GM19372 (cell line): ENCODE data around the gene ST6GALNAC5.

Experiments used
- ATAC-seq: cut with Tn5 transposase; IDR thresholded peaks from one replicate; pipeline ENCODE4 v1.9.1; 2021; ENCODE audit warnings: mild to moderate bottlenecking, low read depth, moderate library complexity; ENCODE audit not compliant: unreplicated experiment

ST6GALNAC5 gene

DNA sequence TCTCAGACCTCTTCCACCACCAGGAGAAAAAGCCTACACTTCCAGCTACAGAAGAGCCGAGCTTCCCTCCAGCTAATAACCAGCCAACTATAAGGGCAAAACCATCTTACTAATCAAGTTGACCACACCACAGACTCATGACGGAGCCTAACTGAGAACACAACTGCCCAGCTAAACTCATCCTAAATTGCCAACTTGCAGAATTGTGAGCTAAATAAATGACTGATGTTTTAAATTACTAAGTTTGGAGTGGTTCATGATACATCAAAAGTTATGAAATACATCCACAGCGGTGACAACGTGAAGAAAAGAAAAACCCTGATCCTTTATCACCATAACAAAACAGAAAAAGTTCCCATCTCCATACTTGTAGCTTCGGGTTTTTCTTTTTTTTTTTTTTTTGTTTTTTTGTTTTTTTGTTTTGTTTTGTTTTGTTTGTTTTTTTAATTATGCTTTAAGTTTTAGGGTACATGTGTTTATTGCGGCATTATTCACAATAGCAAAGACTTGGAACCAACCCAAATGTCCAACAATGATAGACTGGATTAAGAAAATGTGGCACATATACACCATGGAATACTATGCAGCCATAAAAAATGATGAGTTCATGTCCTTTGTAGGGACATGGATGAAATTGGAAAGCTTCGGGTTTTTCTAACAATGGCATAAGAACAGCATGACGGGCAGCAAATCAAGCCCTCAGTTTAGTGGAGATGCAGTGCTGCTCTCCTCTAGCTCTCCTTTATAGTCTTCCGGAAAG, 229.4 kb downstream of the ST6GALNAC5 start:
- no peak for ATAC-seq

DNA sequence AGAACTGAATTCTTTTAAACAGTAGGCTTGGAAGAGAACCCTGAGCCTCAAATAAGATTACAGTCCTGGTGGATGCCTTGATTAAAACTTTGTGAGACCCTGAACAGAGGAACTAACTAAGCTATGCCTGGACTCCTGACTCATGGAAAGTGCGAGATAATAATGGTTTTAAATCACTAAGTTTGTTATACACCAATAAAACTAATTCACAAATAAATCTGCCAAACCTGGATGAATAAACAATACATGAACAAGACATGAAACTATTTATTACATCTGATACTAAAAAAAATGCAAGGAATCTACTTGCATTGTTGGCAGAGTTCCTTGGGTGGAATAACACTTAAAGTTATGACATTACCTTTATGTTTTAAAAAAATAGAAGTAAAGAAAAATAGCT, 233.6 kb downstream of the ST6GALNAC5 start:
- no peak for ATAC-seq

DNA sequence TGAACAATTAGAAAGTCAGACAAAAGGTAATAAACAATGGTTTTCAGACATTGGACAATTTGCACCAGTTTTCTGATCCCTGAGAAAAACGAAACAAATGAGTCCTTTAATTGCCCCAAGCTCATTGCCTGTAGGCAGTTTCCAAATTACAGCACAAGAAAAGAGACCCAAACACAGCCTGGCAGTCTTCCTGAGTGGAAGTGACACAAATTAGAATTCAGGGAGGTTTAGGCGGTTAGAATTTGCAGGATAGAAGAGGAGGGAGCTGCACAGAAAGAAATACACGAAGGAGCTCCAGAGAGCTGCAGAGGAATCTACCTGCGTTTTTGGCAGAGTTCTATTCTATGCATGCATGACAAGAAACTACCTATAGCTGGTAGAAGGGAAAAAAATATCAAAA, 236.2 kb downstream of the ST6GALNAC5 start:
- ATAC-seq, result no peak

DNA sequence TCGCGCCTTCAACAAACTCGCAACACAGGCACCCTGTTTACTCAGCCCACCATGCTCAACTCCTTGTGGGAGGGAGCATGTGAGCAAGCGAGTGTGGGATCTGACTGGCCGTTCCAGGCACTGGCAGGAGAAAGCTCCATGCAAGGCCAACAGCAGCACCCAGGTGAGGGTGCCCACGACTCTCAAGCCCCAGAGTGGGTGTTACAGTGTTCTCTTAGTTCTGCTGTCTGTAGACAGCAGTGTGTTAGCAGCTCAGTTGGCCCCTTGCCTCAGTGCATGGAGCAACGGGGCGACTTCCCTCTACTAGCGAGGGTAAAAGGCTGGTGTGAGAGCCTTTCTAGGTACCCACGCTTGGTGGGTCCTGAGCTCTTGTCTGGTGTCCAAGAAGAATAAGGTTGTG, 237.4 kb downstream of the ST6GALNAC5 start:
- no peak for ATAC-seq
